Glomerular endothelial cell (primary cell): Measurements from ENCODE around the gene DNAH17. TPM values are rescaled to one million over a fixed set of nuclear protein-coding genes. Genes with fewer than 3 reads are reported as not detected.

Experiments used
- DNase-seq: peaks from one replicate; pipeline ENCODE4 v3.0.0-alpha.2; 2011; ENCODE audit warnings: low read depth, low spot score; ENCODE audit errors: extremely low read depth
- total RNA-seq: library from RNA; depleted of rRNA; stranded (reverse); fragments of >200 nt; gene quantifications from 2 replicates; pipeline ENCODE4 v1.2.3, GENCODE V29; 2015

The DNAH17 gene
- total RNA-seq, 1 donor from 2014 or later = not detected

GRCh38 chr17:78608122-78608803, 31.1 kb upstream of the DNAH17 start:
- DNase-seq = no peak

- DNase-seq = no peak
These were observed 29.8 kb upstream of the DNAH17 start for GRCh38 chr17:78607038-78607437.

- no peak for DNase-seq
These were observed 28.7 kb upstream of the DNAH17 start for GRCh38 chr17:78605886-78606285.

GRCh38 chr17:78605429-78605828, 28.2 kb upstream of the DNAH17 start:
- no peak for DNase-seq

GRCh38 chr17:78602246-78602645, 25.1 kb upstream of the DNAH17 start:
- DNase-seq = no peak

- DNase-seq = no peak
These were observed 24.5 kb upstream of the DNAH17 start for GRCh38 chr17:78601577-78602190.

- no peak for DNase-seq
These were observed 23.1 kb upstream of the DNAH17 start for GRCh38 chr17:78600181-78600721.

GRCh38 chr17:78599419-78599818, 22.2 kb upstream of the DNAH17 start:
- no peak for DNase-seq

GRCh38 chr17:78598013-78598471, 20.8 kb upstream of the DNAH17 start:
- no peak for DNase-seq

- no peak for DNase-seq
These were observed 19.9 kb upstream of the DNAH17 start for GRCh38 chr17:78596871-78597764.

GRCh38 chr17:78595135-78595810, 18.1 kb upstream of the DNAH17 start:
- DNase-seq = no peak

GRCh38 chr17:78592991-78593329, 15.8 kb upstream of the DNAH17 start:
- DNase-seq = no peak

GRCh38 chr17:78591263-78591671, 14.1 kb upstream of the DNAH17 start:
- no peak for DNase-seq

- no peak for DNase-seq
These were observed 12.7 kb upstream of the DNAH17 start for GRCh38 chr17:78589885-78590284.

GRCh38 chr17:78589031-78589675, 12.0 kb upstream of the DNAH17 start:
- DNase-seq = no peak

GRCh38 chr17:78588258-78589030, 11.2 kb upstream of the DNAH17 start:
- no peak for DNase-seq

GRCh38 chr17:78585006-78585630, 7.9 kb upstream of the DNAH17 start:
- DNase-seq = no peak

- DNase-seq = no peak
These were observed 5.9 kb upstream of the DNAH17 start for GRCh38 chr17:78583091-78583490.

- DNase-seq = no peak
These were observed 4.1 kb upstream of the DNAH17 start for GRCh38 chr17:78581304-78581703.
